Lower lobe of right lung (tissue), 2 donors: Measurements from ENCODE around the gene RIPK4. TPM values are rescaled to one million over a fixed set of nuclear protein-coding genes. Genes with fewer than 3 reads are reported as not detected.
"Not testable (repeated sequence)": the region's sequence is repeated elsewhere in the genome, so short reads cannot be mapped to it uniquely, and the experiment has no call there.

Experiments used
- ATAC-seq, 2 donors: fragments of 200-7000 bp; cut with Tn5 transposase; one replicate each; pipeline ENCODE4 v1.9.1; 2020 to 2022; ENCODE audit warnings: mild to moderate bottlenecking in 2 of 2, moderate library complexity in 2 of 2
- DNase-seq: peaks from one replicate; pipeline ENCODE4 v3.0.0-alpha.2; 2020
- H3K27ac ChIP-seq: fragments of 200-600 bp; one replicate; pipeline ENCODE4 v1.8.0; 2022
- H3K27me3 ChIP-seq: fragments of 200-600 bp; one replicate; pipeline ENCODE4 v1.8.0; 2022; ENCODE audit warnings: low read depth
- H3K36me3 ChIP-seq: fragments of 200-600 bp; one replicate; pipeline ENCODE4 v1.8.0; 2022; ENCODE audit warnings: mild to moderate bottlenecking
- H3K4me1 ChIP-seq: fragments of 200-600 bp; one replicate; pipeline ENCODE4 v1.8.0; 2022
- H3K4me3 ChIP-seq: fragments of 200-600 bp; one replicate; pipeline ENCODE4 v1.8.0; 2022; ENCODE audit warnings: mild to moderate bottlenecking
- H3K9me3 ChIP-seq: fragments of 200-600 bp; one replicate; pipeline ENCODE4 v1.8.0; 2022
- intact Hi-C: fragments of 100-400 bp; cut with DNase I; formaldehyde crosslinking; loops from one replicate; pipeline ENCODE4 v1.11.0; 2022
- total RNA-seq: library from RNA; stranded (reverse); fragmentation: NEBNext Ultra II Directional; extraction: Animal tissue kit (Norgen Biotek cat#: 25700); gene quantifications from one replicate; pipeline ENCODE4 v1.2.1, GENCODE V29; 2021
- TF ChIP-seq, protein P1 (sequence below): fragments of 200-600 bp; IDR thresholded peaks from one replicate; pipeline ENCODE4 v1.8.0; 2022; ENCODE audit warnings: antibody characterized with exemption, mild to moderate bottlenecking
- donor health status: DM: no; HTN: yes; CAD: no; lungs with severe emphysema.

The RIPK4 gene
- total RNA-seq, 1 donor from 2014 or later = 8.7 TPM

DNA sequence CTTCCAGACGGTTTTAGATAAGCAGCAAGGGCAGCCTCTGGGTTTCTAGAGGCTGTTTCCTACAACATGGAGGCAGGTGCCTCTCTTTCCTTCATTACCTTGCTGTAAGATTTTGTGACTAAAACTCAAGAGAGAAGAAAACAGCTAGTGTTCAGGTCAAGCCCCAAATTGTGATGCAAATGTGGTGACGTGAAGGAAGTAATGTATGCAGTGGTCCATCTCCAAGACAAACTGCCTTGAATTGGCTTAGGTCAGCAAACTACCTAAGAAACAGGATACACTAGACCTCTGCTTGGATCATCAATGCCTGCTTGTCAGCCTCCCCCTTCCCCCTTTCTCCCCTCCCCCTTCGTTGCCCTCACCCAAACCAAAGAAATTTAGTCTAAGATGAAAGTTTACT is 28.9 kb upstream of the RIPK4 start:
- no peak overlapping the region for H3K27ac ChIP-seq
- peaks cover 21% of the 10 kb centered on the region for H3K36me3 ChIP-seq
- H3K4me1 ChIP-seq = no peaks in the 10 kb centered on the region
- ATAC-seq = no peak
- no peak overlapping the region for H3K4me3 ChIP-seq
- H3K27me3 ChIP-seq = no peaks in the 10 kb centered on the region
- intact Hi-C loops = no loop called here
- TF ChIP-seq, protein P1, sequence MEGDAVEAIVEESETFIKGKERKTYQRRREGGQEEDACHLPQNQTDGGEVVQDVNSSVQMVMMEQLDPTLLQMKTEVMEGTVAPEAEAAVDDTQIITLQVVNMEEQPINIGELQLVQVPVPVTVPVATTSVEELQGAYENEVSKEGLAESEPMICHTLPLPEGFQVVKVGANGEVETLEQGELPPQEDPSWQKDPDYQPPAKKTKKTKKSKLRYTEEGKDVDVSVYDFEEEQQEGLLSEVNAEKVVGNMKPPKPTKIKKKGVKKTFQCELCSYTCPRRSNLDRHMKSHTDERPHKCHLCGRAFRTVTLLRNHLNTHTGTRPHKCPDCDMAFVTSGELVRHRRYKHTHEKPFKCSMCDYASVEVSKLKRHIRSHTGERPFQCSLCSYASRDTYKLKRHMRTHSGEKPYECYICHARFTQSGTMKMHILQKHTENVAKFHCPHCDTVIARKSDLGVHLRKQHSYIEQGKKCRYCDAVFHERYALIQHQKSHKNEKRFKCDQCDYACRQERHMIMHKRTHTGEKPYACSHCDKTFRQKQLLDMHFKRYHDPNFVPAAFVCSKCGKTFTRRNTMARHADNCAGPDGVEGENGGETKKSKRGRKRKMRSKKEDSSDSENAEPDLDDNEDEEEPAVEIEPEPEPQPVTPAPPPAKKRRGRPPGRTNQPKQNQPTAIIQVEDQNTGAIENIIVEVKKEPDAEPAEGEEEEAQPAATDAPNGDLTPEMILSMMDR = no peak
- H3K9me3 ChIP-seq = peaks cover 6% of the 10 kb centered on the region
- DNase-seq = no peak

DNA sequence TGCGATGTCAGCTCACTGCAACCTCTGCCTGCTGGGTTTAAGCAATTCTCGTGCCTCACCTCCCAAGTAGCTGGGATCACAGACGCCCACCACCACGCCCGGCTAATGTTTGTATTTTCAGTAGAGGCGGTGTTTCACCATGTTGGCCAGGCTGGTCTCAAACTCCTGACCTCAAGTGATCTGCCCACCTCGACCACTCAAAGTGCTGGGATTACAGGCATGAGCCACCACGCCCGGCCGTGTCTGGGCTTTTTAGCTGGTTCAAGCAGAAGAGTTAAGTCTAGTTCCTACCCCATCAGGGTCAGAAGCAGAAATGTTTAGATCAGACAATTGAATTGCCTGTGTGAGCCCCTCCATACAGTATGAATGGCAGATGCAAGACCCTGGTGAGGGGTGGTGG is 27.7 kb upstream of the RIPK4 start:
- ATAC-seq = no peak
- H3K27me3 ChIP-seq = no peaks in the 10 kb centered on the region
- no peak overlapping the region for H3K27ac ChIP-seq
- peaks cover 6% of the 10 kb centered on the region for H3K9me3 ChIP-seq
- no peak for DNase-seq
- no peak overlapping the region for H3K4me3 ChIP-seq
- H3K36me3 ChIP-seq = peaks cover 10% of the 10 kb centered on the region
- intact Hi-C loops = no loop called here
- H3K4me1 ChIP-seq = no peaks in the 10 kb centered on the region
- TF ChIP-seq, protein P1 = no peak

DNA sequence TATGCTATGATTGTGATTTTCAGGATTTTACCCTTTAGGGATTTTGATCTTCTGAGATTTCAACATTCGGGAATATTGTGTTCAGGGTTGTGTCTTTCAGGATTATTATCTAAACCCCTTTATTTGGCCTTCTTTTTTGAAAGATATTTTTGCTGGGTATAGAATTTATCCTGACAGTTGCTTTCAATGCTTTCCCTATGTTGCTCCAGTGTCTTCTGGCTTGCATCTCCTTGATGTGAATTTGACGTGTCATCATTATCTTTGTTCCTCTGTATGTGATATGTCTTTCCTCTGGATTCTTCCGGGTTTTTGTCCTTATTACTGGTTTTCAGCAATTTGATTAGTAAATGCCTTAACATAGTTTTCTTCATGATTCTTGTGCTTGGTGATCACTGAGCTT is 25.9 kb upstream of the RIPK4 start:
- Histone ChIP-seq H3K4me1 (no peaks in the 10 kb centered on the region), H3K9me3 (peaks cover 6% of the 10 kb centered on the region), H3K36me3 (no peaks in the 10 kb centered on the region), H3K27me3 (peaks cover 4% of the 10 kb centered on the region), H3K4me3 (no peak overlapping the region), H3K27ac (no peak overlapping the region)
- ATAC-seq (no peak), DNase-seq (no peak)
- TF ChIP-seq, protein P1 = no peak
- intact Hi-C loops = no loop called here

- DNase-seq (no peak), ATAC-seq (no peak)
- Histone ChIP-seq H3K36me3 (no peaks in the 10 kb centered on the region), H3K9me3 (no peaks in the 10 kb centered on the region), H3K27me3 (peaks cover 34% of the 10 kb centered on the region), H3K4me1 (no peaks in the 10 kb centered on the region), H3K27ac (no peak overlapping the region), H3K4me3 (no peak overlapping the region)
- TF ChIP-seq, protein P1 = no peak
- intact Hi-C loops = no loop called here
Observed at GRCh38 chr21:41786509-41786987, 19.7 kb upstream of the RIPK4 start.

GRCh38 chr21:41785262-41785661 is 18.4 kb upstream of the RIPK4 start:
- H3K4me1 ChIP-seq, intact Hi-C loops, DNase-seq, H3K4me3 ChIP-seq, H3K36me3 ChIP-seq, H3K9me3 ChIP-seq, H3K27ac ChIP-seq, ATAC-seq: not testable (repeated sequence)
- H3K27me3 ChIP-seq = peaks cover 34% of the 10 kb centered on the region

DNA sequence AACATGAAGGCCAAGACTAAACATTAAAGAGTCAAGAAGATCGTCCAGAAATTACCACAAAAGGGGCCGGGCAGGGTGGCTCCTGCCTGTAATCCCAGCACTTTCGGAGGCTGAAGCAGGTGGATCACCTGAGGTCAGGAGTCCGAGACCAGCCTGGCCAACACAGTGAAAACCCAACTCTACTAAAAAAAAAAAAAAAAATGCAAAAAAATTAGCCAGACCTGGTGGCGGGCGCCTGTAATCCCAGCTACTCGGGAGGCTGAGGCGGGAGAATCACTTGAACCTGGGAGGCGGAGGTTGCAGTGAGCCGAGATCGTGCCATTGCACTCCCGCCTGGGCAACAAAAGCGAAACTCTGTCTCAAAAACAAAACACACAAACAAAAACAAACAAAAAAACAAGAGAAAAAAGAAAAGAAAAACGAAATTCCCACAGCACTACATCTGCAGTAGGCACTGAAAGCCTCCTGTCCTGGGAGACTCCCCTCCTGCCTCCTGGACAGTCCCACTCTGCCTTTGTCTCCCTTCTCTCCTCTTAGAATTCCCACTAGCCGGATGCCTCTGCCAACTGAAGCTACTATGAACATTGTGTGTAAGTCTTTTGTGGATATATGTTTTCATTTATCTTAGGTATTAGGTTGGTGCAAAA is 17.7 kb upstream of the RIPK4 start:
- Histone ChIP-seq H3K27me3 (peaks cover 36% of the 10 kb centered on the region), H3K9me3 (no peaks in the 10 kb centered on the region), H3K27ac (no peak overlapping the region), H3K36me3 (no peaks in the 10 kb centered on the region), H3K4me3 (no peak overlapping the region), H3K4me1 (no peaks in the 10 kb centered on the region)
- TF ChIP-seq, protein P1 = no peak
- DNase-seq (no peak), ATAC-seq (no peak)
- intact Hi-C loops = no loop called here
